HEK293 (cell line): Measurements from ENCODE around the gene EHD3.

ENCODE experiments used
- CTCF ChIA-PET: fragments of 350-600 bp; formaldehyde crosslinking; extraction: SDS; loops from one replicate; lab custom pipeline; 2021; ENCODE audit warnings: antibody characterized with exemption; lab: Yijun Ruan, JAX
- POLR2A ChIA-PET: fragments of 300-600 bp; formaldehyde crosslinking; extraction: SDS; loops from one replicate; lab custom pipeline; 2020; ENCODE audit warnings: antibody characterized with exemption, inconsistent platforms; lab: Yijun Ruan, JAX
- H3K27ac ChIP-seq: fragments of 200-500 bp; sonication (Bioruptor generic); 2 replicates; pipeline ENCODE4 v1.5.1; 2014; ENCODE audit warnings: low read depth, low read length, control low read depth, inconsistent platforms; ENCODE audit errors: extremely low read depth
- H3K36me3 ChIP-seq, 2 experiments: fragments of 200-500 bp in 1 of 2; sonication (Bioruptor generic) in 1 of 2; 1 replicate in 1 of 2; 2 replicates in 1 of 2; pipeline ENCODE4 v1.5.1; 2014 to 2017; ENCODE audit warnings: inconsistent platforms in 2 of 2, low read length in 2 of 2; ENCODE audit not compliant: control insufficient read depth in 2 of 2, insufficient read depth in 1 of 2
- H3K4me1 ChIP-seq: fragments of 200-500 bp; sonication (Bioruptor generic); 2 replicates; pipeline ENCODE4 v1.5.1; 2014; ENCODE audit warnings: mild to moderate bottlenecking, low read length, inconsistent platforms; ENCODE audit not compliant: control insufficient read depth, insufficient read depth
- H3K4me3 ChIP-seq: 2 replicates; pipeline ENCODE4 v1.5.1; 2011; ENCODE audit warnings: low read depth, mild to moderate bottlenecking, control low read depth, low read length, moderate library complexity
- H3K9me3 ChIP-seq: fragments of 200-500 bp; sonication (Bioruptor generic); 2 replicates; pipeline ENCODE4 v1.5.1; 2014; ENCODE audit warnings: low read depth, low read length, inconsistent platforms; ENCODE audit not compliant: control insufficient read depth, insufficient read depth
- GFI1B ChIP-seq: fragments of 450-650 bp; formaldehyde crosslinking; IDR thresholded peaks from 2 replicates; pipeline ENCODE4 v1.5.1; 2016; ENCODE audit warnings: missing biosample characterization, missing genetic modification characterization
- GLI4 ChIP-seq: fragments of 450-650 bp; formaldehyde crosslinking; IDR thresholded peaks from 2 replicates; pipeline ENCODE4 v1.5.1; 2016; ENCODE audit warnings: missing biosample characterization, missing genetic modification characterization
- GLIS1 ChIP-seq: fragments of 450-650 bp; formaldehyde crosslinking; IDR thresholded peaks from 2 replicates; pipeline ENCODE4 v1.5.1; 2016; ENCODE audit warnings: missing biosample characterization, missing genetic modification characterization
- HOXD13 ChIP-seq: sonication (generic); formaldehyde crosslinking; IDR thresholded peaks from 2 replicates; pipeline ENCODE4 v1.8.0; 2022; ENCODE audit warnings: missing genetic modification reagents, borderline replicate concordance
- KLF1 ChIP-seq: fragments of 450-650 bp; formaldehyde crosslinking; IDR thresholded peaks from 2 replicates; pipeline ENCODE4 v1.5.1; 2016; ENCODE audit warnings: missing biosample characterization, missing genetic modification characterization
- KLF10 ChIP-seq: fragments of 450-650 bp; IDR thresholded peaks from 2 replicates; pipeline ENCODE4 v1.5.1; 2018; ENCODE audit warnings: missing biosample characterization, mild to moderate bottlenecking, missing genetic modification characterization
- KLF16 ChIP-seq: fragments of 450-650 bp; formaldehyde crosslinking; IDR thresholded peaks from 2 replicates; pipeline ENCODE4 v1.5.1; 2017; ENCODE audit warnings: missing biosample characterization, missing genetic modification characterization
- MZF1 ChIP-seq: fragments of 450-650 bp; formaldehyde crosslinking; IDR thresholded peaks from 2 replicates; pipeline ENCODE4 v1.5.1; 2017; ENCODE audit warnings: missing biosample characterization, missing genetic modification characterization, borderline replicate concordance
- PRDM1 ChIP-seq: fragments of 450-650 bp; formaldehyde crosslinking; IDR thresholded peaks from 2 replicates; pipeline ENCODE4; 2016; ENCODE audit warnings: missing biosample characterization, missing genetic modification characterization
- SETDB1 ChIP-seq: IDR thresholded peaks from one replicate; pipeline ENCODE4 v1.6.1; 2017; ENCODE audit warnings: mild to moderate bottlenecking, low read length, moderate library complexity, mixed read lengths; ENCODE audit not compliant: insufficient read length
- TCF7L2 ChIP-seq: IDR thresholded peaks from 2 replicates; pipeline ENCODE4 v1.6.1; 2011; ENCODE audit warnings: low read depth, mild to moderate bottlenecking, inconsistent platforms, low read length, moderate library complexity, borderline replicate concordance
- YY2 ChIP-seq: fragments of 450-650 bp; formaldehyde crosslinking; IDR thresholded peaks from 2 replicates; pipeline ENCODE4 v1.5.1; 2016; ENCODE audit warnings: missing biosample characterization, missing genetic modification characterization
- ZNF155 ChIP-seq: fragments of 450-650 bp; formaldehyde crosslinking; IDR thresholded peaks from 2 replicates; pipeline ENCODE4 v1.5.1; 2016; ENCODE audit warnings: missing biosample characterization, missing genetic modification characterization
- ZNF169 ChIP-seq: fragments of 450-650 bp; formaldehyde crosslinking; IDR thresholded peaks from 2 replicates; pipeline ENCODE4 v1.5.1; 2016; ENCODE audit warnings: missing biosample characterization, missing genetic modification characterization
- ZNF266 ChIP-seq: fragments of 450-650 bp; formaldehyde crosslinking; IDR thresholded peaks from 2 replicates; pipeline ENCODE4 v1.5.1; 2016; ENCODE audit warnings: missing biosample characterization, missing genetic modification characterization, low read depth
- ZNF354C ChIP-seq: fragments of 450-650 bp; formaldehyde crosslinking; IDR thresholded peaks from 2 replicates; pipeline ENCODE4 v1.5.1; 2016; ENCODE audit warnings: missing biosample characterization, missing genetic modification characterization, low read depth, borderline replicate concordance
- ZNF37A ChIP-seq: fragments of 450-650 bp; IDR thresholded peaks from 2 replicates; pipeline ENCODE4 v1.5.1; 2018; ENCODE audit warnings: missing biosample characterization, missing genetic modification characterization
- ZNF48 ChIP-seq: fragments of 450-650 bp; formaldehyde crosslinking; IDR thresholded peaks from 2 replicates; pipeline ENCODE4 v1.5.1; 2016; ENCODE audit warnings: missing biosample characterization, missing genetic modification characterization
- ZNF585B ChIP-seq: fragments of 450-650 bp; formaldehyde crosslinking; IDR thresholded peaks from 2 replicates; pipeline ENCODE4 v1.5.1; 2016; ENCODE audit warnings: missing biosample characterization, missing genetic modification characterization
- ZNF629 ChIP-seq: fragments of 450-650 bp; formaldehyde crosslinking; IDR thresholded peaks from 2 replicates; pipeline ENCODE4 v1.5.1; 2017; ENCODE audit warnings: missing biosample characterization, missing genetic modification characterization
- ZNF660 ChIP-seq: fragments of 450-650 bp; IDR thresholded peaks from 2 replicates; pipeline ENCODE4 v1.5.1; 2018; ENCODE audit warnings: missing biosample characterization, mild to moderate bottlenecking, missing genetic modification characterization
- ZNF843 ChIP-seq: fragments of 450-650 bp; formaldehyde crosslinking; IDR thresholded peaks from 2 replicates; pipeline ENCODE4 v1.5.1; 2016; ENCODE audit warnings: missing biosample characterization, missing genetic modification characterization
- ZSCAN16 ChIP-seq: fragments of 450-650 bp; formaldehyde crosslinking; IDR thresholded peaks from 2 replicates; pipeline ENCODE4 v1.5.1; 2016; ENCODE audit warnings: missing biosample characterization, missing genetic modification characterization
- TF ChIP-seq, protein P1 (sequence below): fragments of 450-650 bp; formaldehyde crosslinking; IDR thresholded peaks from 2 replicates; pipeline ENCODE4 v1.5.1; 2017; ENCODE audit warnings: missing biosample characterization, missing genetic modification characterization
- TF ChIP-seq, protein P2 (sequence below): fragments of 450-650 bp; formaldehyde crosslinking; IDR thresholded peaks from 2 replicates; pipeline ENCODE4 v1.5.1; 2016; ENCODE audit warnings: missing biosample characterization, missing genetic modification characterization
- TF ChIP-seq, protein P3 (sequence below): fragments of 450-650 bp; formaldehyde crosslinking; IDR thresholded peaks from 2 replicates; pipeline ENCODE4 v1.5.1; 2016; ENCODE audit warnings: missing biosample characterization, missing genetic modification characterization
- TF ChIP-seq, protein P4 (sequence below): IDR thresholded peaks from 2 replicates; pipeline ENCODE4 v1.6.1; 2011; ENCODE audit warnings: mild to moderate bottlenecking, low read depth, low read length, borderline replicate concordance
- TF ChIP-seq, protein P5 (sequence below): fragments of 450-650 bp; formaldehyde crosslinking; IDR thresholded peaks from 2 replicates; pipeline ENCODE4 v1.5.1; 2016; ENCODE audit warnings: missing biosample characterization, missing genetic modification characterization, borderline replicate concordance

The EHD3 gene

DNA sequence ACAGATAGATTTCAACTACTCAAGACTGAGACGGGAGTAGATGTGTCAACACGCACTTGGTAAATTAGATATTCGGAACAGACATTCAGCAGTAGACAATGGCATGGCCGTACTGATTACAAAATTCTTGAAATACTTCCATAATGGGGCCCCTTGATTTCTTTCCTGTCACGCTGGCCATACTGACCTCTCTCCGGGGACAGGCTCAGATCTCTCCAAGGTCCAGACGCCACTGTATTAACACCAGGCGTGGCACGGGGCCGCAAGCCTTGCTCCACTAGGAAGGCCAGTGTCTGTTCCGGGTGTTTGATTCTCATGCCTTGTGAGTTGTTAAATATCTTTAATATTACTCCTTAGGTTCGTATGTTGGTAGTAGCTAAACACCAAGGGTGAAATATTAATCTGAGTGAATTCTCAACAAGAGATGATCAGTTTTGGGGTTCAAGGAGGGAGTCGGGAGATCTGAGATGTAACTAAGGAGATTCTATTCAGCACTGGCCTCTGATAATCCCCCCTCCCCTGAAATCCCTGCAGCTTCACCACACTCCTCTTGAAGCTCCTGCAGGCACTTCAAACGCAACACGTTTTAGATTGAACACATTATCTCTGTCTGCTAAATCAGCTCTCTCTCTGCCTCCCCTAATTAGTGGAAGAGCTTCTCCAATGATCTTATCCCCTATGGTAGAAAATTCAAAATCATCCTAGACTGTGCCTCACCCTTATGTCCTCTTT is 2.2 kb upstream of the EHD3 start:
- TF ChIP-seq ZNF37A (tag by site-specific recombination): no peak
- no peak for TF ChIP-seq SETDB1
- TF ChIP-seq YY2: no peak
- no peak for TF ChIP-seq HOXD13 (CRISPR knock-in tag)
- TF ChIP-seq ZNF843 (tag by site-specific recombination): no peak
- TF ChIP-seq, protein P1, sequence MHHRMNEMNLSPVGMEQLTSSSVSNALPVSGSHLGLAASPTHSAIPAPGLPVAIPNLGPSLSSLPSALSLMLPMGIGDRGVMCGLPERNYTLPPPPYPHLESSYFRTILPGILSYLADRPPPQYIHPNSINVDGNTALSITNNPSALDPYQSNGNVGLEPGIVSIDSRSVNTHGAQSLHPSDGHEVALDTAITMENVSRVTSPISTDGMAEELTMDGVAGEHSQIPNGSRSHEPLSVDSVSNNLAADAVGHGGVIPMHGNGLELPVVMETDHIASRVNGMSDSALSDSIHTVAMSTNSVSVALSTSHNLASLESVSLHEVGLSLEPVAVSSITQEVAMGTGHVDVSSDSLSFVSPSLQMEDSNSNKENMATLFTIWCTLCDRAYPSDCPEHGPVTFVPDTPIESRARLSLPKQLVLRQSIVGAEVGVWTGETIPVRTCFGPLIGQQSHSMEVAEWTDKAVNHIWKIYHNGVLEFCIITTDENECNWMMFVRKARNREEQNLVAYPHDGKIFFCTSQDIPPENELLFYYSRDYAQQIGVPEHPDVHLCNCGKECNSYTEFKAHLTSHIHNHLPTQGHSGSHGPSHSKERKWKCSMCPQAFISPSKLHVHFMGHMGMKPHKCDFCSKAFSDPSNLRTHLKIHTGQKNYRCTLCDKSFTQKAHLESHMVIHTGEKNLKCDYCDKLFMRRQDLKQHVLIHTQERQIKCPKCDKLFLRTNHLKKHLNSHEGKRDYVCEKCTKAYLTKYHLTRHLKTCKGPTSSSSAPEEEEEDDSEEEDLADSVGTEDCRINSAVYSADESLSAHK: no peak
- no peak for TF ChIP-seq ZNF629 (tag by site-specific recombination)
- TF ChIP-seq ZNF48 (tag by site-specific recombination): no peak
- no peak for TF ChIP-seq ZSCAN16 (tag by site-specific recombination)
- TF ChIP-seq, protein P2, sequence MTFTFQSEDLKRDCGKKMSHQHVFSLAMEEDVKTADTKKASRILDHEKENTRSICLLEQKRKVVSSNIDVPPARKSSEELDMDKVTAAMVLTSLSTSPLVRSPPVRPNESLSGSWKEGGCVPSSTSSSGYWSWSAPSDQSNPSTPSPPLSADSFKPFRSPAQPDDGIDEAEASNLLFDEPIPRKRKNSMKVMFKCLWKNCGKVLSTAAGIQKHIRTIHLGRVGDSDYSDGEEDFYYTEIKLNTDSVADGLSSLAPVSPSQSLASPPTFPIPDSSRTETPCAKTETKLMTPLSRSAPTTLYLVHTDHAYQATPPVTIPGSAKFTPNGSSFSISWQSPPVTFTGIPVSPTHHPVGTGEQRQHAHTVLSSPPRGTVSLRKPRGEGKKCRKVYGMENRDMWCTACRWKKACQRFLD (tag by site-specific recombination): no peak
- no peak for TF ChIP-seq ZNF169
- TF ChIP-seq ZNF354C (tag by site-specific recombination): no peak
- no peak for TF ChIP-seq KLF16 (tag by site-specific recombination)
- TF ChIP-seq MZF1 (tag by site-specific recombination): no peak
- TF ChIP-seq, protein P3, sequence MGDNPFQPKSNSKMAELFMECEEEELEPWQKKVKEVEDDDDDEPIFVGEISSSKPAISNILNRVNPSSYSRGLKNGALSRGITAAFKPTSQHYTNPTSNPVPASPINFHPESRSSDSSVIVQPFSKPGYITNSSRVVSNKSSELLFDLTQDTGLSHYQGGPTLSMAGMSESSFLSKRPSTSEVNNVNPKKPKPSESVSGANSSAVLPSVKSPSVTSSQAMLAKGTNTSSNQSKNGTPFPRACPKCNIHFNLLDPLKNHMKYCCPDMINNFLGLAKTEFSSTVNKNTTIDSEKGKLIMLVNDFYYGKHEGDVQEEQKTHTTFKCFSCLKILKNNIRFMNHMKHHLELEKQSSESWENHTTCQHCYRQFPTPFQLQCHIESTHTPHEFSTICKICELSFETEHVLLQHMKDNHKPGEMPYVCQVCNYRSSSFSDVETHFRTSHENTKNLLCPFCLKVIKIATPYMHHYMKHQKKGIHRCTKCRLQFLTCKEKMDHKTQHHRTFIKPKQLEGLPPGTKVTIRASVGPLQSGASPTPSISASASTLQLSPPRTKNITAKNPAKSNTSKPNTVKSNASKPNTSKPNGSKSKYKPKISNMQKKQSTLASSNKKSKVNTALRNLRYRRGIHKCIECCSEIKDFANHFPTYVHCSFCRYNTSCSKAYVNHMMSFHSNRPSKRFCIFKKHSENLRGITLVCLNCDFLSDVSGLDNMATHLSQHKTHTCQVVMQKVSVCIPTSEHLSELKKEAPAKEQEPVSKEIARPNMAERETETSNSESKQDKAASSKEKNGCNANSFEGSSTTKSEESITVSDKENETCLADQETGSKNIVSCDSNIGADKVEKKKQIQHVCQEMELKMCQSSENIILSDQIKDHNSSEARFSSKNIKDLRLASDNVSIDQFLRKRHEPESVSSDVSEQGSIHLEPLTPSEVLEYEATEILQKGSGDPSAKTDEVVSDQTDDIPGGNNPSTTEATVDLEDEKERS (tag by site-specific recombination): no peak
- ChIA-PET CTCF (interaction anchor here (0.5 to 4.0 kb wide), 3 partner anchors 102 to 520 kb away, joined by 3 to 25 read pairs (median 4); no protein-coding TSS in a partner anchor), POLR2A (no interaction called here)
- Histone ChIP-seq H3K36me3 (no peaks in the 10 kb centered on the region), H3K9me3 (no peaks in the 10 kb centered on the region), H3K27ac (no peak overlapping the region), H3K4me3 (no peak overlapping the region), H3K4me1 (0 out of 2 replicates have a peak, but pooled peaks cover 2% of the 10 kb centered on the region)

DNA sequence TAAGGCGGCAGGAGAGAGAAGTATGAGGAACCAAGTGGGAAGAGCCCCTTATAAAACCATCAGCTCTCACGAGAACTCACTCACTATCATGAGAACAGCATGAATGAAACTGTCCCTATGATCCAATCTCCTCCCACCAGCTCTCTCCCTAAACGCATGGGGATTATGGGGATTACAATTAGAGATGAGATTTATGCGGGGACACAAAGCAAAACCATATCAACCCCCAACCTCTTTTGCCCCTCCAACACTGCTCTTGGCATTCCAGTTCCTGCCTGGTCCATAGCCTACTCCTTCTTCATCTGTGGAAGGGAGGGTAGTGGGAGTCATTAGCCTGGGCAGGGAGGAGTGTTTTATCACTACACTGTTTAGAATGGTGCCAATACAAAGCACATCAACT is 1.4 kb upstream of the EHD3 start:
- Histone ChIP-seq H3K4me3 (no peak overlapping the region), H3K36me3 (no peaks in the 10 kb centered on the region; a peak in 1 of 3 replicates), H3K9me3 (no peaks in the 10 kb centered on the region)
- CTCF ChIA-PET: interaction anchor here (0.7 to 4.0 kb wide), 4 partner anchors 29 to 1299 kb away, joined by 3 to 25 read pairs (median 5); no protein-coding TSS in a partner anchor
- TF ChIP-seq ZNF266 (no peak), ZNF585B (no peak), GLI4 (tag by site-specific recombination) (no peak), GLIS1 (tag by site-specific recombination) (no peak), ZNF155 (tag by site-specific recombination) (no peak), GFI1B (tag by site-specific recombination) (no peak), TCF7L2 (no peak), KLF1 (tag by site-specific recombination) (no peak), ZNF660 (no peak), PRDM1 (tag by site-specific recombination) (no peak), KLF10 (tag by site-specific recombination) (no peak)
- TF ChIP-seq, protein P4, sequence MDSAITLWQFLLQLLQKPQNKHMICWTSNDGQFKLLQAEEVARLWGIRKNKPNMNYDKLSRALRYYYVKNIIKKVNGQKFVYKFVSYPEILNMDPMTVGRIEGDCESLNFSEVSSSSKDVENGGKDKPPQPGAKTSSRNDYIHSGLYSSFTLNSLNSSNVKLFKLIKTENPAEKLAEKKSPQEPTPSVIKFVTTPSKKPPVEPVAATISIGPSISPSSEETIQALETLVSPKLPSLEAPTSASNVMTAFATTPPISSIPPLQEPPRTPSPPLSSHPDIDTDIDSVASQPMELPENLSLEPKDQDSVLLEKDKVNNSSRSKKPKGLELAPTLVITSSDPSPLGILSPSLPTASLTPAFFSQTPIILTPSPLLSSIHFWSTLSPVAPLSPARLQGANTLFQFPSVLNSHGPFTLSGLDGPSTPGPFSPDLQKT: no peak
- TF ChIP-seq, protein P5, sequence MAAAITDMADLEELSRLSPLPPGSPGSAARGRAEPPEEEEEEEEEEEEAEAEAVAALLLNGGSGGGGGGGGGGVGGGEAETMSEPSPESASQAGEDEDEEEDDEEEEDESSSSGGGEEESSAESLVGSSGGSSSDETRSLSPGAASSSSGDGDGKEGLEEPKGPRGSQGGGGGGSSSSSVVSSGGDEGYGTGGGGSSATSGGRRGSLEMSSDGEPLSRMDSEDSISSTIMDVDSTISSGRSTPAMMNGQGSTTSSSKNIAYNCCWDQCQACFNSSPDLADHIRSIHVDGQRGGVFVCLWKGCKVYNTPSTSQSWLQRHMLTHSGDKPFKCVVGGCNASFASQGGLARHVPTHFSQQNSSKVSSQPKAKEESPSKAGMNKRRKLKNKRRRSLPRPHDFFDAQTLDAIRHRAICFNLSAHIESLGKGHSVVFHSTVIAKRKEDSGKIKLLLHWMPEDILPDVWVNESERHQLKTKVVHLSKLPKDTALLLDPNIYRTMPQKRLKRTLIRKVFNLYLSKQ (tag by site-specific recombination): no peak
- TF ChIP-seq, all 188 proteins: peak for 0
- H3K4me1 ChIP-seq: 0 out of 2 replicates have a peak, but pooled peaks cover 2% of the 10 kb centered on the region
- no peak overlapping the region for H3K27ac ChIP-seq
- POLR2A ChIA-PET: no interaction called here
